Colon (tissue), 2 donors: ENCODE measurements around the gene SLC25A29.
"Not testable (repeated sequence)": the region's sequence is repeated elsewhere in the genome, so short reads cannot be mapped to it uniquely, and the experiment has no call there.

Experiments used
- FAIRE-seq: peaks from 2 replicates; lab custom pipeline; 2012; peaks lifted over from hg19 to GRCh38; lab: Jason Lieb, UNC
- donor health status: control.
- donor health status: control.

The SLC25A29 gene

DNA sequence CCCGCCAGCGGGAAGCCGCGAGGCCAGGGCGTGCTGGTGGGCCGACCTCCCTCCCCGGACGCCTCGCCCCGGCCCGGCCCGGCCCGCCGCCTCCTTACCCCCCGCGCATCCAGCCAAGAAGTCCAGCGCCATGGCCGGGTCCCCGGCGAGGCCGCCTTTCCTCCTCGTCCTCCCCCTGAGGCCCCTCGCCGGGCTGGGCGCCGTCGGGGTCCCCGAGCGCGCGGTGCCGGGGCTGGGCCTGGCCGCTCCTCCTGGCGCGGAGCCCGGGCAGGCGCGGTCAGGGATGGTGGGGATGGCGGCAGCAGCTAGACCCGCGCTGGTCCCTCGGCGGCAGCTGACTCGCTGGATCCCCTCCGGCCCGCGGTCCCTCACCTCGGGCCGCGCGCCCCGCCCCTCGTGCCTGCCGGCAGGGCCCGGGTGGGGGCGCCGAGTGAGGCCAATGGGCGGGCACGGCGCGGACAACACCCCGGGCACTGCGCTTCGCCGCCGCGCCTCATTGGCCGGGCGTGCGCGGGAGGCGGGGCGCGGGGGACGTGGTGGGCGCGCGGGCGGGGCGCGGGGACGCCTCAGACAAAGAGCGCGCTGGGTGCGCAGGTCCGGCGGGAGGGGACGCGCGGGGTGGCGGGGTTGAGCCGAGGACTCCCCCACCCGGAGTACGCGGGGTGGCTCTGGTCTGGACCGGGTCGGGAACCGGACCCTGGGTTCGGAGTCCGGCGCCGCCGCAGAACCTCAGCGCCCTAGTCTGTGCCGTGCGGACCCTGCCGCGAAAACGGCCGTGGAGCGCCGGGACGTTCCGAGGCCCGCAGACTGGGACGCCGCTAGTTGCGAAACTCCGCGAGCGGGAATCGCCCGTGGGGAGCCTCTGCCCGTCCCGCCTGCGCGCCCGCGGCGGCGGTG, at the start of gene SLC25A29:
Gene SLC25A29, minus strand, starts transcription at position 344 of the 897 bp plus-strand sequence. Its CDS starts 212 bp downstream, at position 132.
- FAIRE-seq, result no peak

DNA sequence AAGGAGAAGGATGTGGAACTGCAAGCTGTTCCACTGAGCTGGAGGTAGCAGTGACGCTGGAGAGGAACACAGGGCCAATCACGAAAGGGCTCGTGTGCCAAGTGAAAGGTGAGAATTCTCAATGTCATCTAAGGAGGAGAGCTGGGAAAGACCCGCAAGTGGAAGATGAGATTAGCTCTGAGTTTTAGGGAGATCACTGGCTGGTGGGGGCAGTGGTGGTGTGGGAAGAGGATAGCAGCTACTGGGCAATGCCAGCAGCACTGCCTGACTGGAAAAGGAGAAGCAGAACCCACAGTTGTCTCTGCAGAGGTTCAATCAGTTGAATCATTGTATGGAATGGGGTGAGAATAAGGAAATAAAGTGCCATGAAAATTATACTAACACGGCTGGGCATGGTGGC, 44.7 kb upstream of the SLC25A29 start:
- no peak for FAIRE-seq

DNA sequence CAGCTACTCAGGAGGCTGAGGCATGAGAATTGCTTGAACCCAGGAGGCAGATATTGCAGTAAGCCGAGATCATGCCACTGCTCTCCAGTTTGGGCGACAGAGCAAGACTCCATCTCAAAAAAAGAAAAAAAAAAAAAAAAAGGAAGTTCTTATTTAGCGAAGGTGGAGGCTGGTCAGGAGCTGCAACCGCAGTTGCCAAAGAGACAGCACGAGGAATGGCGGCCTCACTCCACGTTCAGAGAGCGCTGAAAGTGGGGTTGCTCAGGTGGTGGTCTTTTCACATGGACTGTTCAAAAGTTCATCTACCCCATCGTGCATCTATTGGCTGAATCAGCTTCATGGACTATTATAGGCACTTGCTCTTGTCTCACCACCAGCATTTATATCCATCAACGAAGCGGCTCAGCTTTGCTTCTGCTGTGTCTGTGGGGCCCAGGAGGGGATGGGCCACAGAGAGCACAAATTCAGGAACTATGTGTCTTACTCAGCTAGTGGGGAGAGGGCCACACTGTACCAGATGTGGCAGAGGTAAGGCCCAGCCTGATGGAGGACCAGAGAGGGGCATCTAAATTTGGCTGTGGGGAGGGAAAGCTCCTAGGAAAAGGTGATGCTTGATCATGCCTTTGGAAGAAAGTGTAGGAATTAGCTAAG, 44.2 kb upstream of the SLC25A29 start:
- FAIRE-seq, result no peak

GRCh38 chr14:100348784-100349685, 42.8 kb upstream of the SLC25A29 start:
- no peak for FAIRE-seq

DNA sequence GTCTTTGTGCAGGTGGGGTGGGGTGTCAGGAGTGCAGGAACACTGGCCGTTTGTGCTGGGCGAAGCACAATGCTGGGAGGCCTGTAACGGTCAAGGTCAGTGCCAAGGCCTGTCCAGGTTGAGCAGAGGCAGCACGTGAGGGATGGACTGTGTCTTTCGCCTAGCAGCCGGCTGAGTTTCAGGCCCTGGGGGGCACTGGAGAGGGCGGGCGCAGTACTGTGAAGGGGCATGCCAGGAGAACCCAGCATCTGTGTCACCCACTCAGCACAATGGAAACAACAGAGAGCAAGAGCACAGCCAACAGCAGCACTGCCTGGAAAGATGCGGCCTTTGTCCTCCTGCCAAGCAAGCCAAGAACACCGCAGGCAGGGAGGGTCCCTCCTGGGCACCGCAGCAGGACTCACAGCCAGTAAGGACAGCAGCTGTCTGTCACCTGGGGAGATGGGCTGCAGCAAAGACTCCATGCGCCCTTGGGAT, 42.0 kb upstream of the SLC25A29 start:
- FAIRE-seq, result no peak

DNA sequence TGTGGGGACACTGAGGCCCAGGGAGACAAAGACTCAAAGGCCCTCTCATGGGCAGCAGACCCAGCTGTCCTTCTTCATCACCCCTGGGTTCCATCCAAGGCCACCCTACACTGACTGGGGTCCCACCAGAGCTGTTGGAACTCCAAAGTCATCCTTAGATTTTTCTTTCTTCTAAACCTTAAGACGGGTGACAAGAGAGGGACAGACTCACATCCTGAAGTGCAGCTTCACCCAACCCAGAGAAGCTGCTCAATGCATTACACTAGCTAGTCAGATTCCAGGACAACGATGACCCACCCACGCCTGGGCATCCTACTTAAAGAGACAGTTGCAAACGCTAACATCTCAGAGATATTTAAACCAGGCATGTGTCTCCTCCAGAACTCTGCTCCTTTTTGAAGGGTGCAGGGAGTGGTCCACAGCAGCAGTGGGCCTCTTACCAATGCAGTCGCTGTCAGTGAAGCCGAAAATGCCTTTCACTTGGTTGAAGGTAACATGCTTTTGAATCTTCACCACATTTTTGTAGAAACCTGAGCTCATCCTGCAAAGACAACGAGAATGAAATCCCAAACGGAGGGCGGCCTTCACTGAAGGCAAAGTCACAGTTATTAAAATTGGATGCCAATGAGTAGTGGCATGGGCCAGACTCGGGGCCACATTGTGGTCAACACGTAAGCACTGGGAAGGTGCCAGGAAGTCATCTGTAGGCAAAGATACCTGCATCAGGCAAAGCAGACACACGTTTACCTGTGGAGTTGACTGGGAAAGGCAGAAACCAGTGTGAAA, 40.3 kb upstream of the SLC25A29 start:
- no peak for FAIRE-seq

DNA sequence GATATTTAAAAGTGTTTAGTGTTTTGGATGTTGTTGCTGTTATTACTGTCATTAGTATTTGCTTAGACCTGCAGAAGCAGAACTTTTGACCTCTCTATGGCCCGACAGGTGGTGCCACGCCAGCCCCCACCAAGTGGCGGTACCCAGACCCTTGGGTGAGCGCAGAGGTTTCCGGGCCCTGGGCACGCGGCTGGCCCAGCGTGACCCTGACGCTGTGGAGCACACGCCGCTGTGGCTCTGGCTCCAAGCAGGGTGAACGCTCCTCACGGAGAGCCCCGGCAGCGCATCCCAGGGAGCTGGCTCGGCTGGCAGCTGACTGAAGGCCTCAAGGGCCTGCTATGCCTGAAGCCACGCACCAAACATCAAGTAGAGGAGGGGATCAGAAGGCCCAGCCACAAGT, 39.5 kb upstream of the SLC25A29 start:
- FAIRE-seq, result no peak

DNA sequence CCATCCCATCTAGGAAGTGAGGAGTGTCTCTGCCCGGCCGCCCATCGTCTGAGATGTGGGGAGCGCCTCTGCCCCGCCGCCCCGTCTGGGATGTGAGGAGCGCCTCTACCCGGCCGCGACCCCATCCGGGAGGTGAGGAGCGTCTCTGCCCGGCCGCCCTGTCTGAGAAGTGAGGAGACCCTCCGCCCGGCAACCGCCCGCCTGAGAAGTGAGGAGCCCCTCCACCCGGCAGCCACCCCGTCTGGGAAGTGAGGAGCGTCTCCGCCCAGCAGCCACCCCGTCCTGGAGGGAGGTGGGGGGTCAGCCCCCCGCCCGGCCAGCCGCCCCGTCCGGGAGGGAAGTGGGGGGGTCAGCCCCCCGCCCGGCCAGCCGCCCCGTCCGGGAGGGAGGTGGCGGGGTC, 38.4 kb upstream of the SLC25A29 start:
- FAIRE-seq, result not testable (repeated sequence)

GRCh38 chr14:100342826-100343225, 36.6 kb upstream of the SLC25A29 start:
- FAIRE-seq, result not testable (repeated sequence)

DNA sequence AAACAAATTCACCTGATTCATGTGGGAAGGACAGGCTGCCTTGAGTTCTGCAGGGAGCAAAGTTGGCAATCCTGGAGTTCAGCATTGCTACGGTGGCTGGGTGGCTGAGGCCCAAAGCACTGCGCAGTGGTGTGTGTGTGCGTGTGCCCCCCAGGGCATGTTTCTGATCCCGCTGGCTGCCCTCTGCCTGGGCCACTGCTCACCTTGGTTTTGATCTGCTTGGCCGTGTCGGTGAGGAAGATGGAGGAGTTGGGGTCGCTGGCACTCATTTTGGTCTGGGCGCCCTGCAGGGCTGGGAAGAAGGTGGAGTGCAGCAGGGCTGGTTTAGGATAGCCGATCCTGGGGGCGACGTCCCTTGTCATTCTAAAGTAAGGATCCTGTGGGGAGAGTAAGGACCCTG, 36.0 kb upstream of the SLC25A29 start:
- FAIRE-seq, result no peak

- no peak for FAIRE-seq
These were observed 35.2 kb upstream of the SLC25A29 start for GRCh38 chr14:100341301-100342031.

DNA sequence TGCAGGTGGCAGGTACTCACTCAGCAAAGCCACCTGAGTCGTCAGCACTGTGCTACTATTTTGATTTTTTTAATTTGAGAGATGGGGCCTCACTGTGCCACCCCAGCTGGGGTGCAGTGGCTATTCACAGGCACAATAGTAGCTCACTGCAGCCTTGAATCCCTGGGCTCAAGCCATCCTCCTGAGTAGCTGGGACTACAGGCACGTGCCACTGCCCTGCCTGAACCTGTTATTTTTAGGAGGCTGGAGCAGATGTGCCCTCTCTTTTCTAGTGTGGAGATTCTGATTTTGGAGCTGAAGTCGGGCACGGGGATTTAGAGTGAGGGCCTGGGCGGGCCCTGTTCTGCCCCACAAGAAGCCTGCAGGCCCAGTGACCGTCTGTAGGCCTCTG, 34.2 kb upstream of the SLC25A29 start:
- FAIRE-seq, result no peak

GRCh38 chr14:100339766-100340422, 33.6 kb upstream of the SLC25A29 start:
- no peak for FAIRE-seq

DNA sequence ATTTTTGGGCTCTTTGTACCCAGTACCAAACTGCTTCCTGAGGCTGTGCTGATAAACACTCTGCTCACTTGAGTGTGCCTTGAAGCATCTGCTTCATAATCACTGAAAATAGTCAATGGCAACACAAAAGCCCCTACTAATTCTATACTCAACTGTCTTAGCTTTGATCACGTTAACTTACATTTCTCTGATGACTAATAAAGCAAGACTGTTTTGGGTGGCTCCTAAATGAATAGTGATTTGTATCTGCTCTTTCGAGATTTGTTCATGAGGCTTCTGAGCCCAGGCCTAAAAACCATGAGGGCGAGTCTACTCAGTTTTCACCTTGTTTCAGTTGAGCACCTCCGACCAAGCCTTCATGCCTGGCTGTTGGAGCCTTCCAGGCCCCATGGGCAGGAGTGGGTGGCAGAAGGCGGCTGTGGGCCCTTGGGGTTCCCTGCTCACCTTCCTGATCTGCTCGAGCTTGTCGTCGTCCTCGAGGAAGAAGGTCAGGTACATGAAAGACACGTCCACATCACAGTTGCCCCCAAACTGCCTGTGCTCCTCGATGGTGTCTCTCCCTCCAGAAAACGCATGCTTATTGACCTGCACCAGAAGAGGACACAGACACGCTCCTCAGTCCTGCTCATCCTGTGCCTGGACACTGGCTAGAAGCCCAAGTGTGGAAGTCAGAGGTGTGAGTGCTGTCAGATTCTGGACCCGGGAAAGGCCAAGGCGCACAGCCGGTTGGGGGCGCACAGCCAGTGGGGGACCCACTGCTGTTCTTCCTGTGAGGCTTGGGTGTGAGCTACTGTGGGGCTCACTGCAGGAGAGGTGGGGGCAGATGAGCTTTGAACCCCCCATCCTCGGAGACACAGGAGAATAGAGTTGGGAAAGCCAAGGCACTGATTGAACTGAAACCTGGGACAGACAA, 30.6 kb upstream of the SLC25A29 start:
- no peak for FAIRE-seq

DNA sequence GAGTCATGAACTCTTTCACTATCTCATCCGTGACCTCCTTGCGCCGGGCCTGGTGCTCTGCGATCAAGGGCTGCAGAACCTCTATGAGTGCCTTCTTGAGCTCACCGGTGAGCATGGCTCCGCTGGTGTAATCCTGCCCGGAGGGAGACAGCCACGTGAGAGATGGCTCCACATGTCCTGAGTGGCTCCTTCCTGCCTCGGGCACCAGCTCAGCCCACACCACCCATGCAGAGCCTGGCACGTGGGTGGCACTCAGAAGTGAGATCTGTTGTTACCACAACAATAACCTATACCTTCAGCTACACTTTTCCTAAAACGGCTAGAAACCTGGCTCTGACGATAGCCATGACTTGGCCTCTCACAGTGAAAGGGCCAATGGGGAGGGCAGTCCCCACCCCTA, 28.7 kb upstream of the SLC25A29 start:
- FAIRE-seq, result no peak

GRCh38 chr14:100333827-100334226, 27.6 kb upstream of the SLC25A29 start:
- FAIRE-seq, result no peak

DNA sequence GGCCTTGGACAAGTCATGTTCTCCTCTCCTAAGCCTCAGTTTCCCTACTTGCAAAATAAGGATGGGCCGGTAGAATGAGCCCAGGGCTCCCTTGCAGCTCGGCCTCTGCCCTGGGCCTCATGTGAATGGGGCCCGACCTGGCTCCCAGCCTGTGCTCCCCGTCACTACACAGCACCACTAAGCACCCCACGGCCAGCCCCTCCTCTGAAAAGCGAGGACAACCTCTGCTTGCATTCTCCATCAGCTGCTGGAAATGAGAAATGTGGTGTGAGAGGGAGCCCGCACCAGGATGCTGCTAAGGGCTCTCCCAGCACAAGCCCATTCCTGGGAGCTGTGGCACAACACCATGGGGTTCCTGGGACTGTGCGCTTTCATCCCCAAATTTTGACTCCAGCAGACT, 27.1 kb upstream of the SLC25A29 start:
- FAIRE-seq, result no peak

DNA sequence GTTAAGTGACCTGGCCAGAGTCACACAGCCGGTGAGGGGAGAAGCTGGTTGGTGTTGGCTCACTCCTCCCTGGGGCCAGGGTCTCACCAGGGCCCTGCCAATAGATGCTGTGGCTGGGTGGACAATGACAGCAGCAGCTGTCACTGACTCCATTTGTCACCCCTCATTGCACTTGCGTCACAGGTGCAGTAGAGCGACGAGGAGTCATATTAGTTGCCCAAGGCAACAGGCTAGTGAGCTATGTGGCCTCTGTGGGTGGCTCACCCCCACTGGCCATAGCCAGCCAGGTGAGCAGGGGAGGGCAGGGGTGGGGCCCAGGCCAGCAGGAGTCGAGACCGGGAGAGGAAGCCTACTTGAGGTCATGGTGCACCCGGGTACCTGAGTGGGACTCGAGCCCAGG, 26.6 kb upstream of the SLC25A29 start:
- FAIRE-seq, result no peak

GRCh38 chr14:100332071-100332639, 25.9 kb upstream of the SLC25A29 start:
- FAIRE-seq, result no peak
